ENCODE results near the gene DAPK3.

DNA sequence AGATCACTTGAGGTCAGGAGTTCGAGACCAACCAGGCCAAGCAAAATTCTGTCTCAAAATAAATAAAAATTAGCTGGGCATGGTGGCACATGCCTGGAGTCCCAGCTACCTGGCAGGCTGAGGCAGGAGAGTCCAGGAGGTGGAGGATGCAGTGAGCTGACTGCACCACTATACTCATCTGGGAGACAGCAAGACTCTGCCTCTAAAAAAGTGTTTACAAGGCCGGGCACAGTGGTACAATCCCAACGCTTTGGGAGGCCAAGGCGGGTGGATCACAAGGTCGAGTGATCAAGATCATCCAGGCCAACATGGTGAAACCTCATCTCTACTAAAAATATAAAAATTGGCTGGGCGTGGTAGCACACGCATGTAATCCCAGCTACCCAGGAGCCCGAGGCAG is 4.2 kb upstream of the DAPK3 start:
- TF ChIP-seq, protein P1, sequence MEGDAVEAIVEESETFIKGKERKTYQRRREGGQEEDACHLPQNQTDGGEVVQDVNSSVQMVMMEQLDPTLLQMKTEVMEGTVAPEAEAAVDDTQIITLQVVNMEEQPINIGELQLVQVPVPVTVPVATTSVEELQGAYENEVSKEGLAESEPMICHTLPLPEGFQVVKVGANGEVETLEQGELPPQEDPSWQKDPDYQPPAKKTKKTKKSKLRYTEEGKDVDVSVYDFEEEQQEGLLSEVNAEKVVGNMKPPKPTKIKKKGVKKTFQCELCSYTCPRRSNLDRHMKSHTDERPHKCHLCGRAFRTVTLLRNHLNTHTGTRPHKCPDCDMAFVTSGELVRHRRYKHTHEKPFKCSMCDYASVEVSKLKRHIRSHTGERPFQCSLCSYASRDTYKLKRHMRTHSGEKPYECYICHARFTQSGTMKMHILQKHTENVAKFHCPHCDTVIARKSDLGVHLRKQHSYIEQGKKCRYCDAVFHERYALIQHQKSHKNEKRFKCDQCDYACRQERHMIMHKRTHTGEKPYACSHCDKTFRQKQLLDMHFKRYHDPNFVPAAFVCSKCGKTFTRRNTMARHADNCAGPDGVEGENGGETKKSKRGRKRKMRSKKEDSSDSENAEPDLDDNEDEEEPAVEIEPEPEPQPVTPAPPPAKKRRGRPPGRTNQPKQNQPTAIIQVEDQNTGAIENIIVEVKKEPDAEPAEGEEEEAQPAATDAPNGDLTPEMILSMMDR (conservative IDR thresholded peaks at IDR 0.05) = no peak
- no peak for TF ChIP-seq ZFX (IDR thresholded peaks at IDR 0.05)
